A549 treated with ZK216348 at 1 μM for 4 hours (cell line): Measurements from ENCODE around the gene ZNF598. TPM values are rescaled to one million over a fixed set of nuclear protein-coding genes. Genes with fewer than 3 reads are reported as not detected.

Source experiments
- total RNA-seq: library from RNA; stranded (reverse); fragments of 200-300 nt; extraction: Qiagen RNA extraction; gene quantifications from 5 replicates; pipeline ENCODE4 v1.2.3, GENCODE V29; 2022; ENCODE audit warnings: low read depth

ZNF598 gene
- total RNA-seq, result 34.2 to 63.9 TPM (median 59.5 TPM) in 5 replicates

DNA sequence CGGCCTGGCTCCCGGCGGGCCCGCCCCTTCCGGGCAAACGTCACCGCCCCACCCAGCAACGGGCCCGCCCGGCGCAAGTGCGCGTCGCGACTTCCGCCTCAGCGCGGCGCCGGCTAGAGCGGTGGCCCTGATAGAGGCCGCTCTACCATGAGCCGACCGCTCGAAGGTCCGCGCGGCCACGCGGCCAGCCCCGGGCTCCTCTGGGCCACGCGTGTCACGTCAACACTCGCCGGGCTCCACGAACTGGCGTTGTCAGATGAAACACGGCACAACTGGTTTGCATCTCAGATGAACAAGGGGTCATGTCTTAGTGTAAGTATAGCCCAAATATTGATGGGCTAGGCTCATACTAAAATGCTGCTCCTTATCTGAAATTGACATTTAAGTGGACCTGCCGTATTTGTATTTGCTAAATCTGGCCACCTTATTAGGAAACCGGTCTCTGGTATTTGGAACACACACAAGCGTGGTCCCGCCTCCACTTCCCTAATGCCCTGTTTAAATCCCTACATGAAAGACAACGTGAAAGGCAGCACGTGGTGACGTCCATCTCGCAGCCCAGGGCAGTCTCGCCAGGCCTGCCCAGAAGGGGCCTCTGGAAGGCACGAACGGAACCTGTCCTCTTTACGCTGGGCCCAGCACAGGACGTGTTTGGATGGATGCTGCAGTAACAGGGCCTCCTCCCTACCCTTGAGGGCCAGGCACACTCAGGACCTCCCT, at the start of gene ZNF598:
ZNF598 (minus strand) TSS at position 31 of the 720 bp plus-strand sequence.

DNA sequence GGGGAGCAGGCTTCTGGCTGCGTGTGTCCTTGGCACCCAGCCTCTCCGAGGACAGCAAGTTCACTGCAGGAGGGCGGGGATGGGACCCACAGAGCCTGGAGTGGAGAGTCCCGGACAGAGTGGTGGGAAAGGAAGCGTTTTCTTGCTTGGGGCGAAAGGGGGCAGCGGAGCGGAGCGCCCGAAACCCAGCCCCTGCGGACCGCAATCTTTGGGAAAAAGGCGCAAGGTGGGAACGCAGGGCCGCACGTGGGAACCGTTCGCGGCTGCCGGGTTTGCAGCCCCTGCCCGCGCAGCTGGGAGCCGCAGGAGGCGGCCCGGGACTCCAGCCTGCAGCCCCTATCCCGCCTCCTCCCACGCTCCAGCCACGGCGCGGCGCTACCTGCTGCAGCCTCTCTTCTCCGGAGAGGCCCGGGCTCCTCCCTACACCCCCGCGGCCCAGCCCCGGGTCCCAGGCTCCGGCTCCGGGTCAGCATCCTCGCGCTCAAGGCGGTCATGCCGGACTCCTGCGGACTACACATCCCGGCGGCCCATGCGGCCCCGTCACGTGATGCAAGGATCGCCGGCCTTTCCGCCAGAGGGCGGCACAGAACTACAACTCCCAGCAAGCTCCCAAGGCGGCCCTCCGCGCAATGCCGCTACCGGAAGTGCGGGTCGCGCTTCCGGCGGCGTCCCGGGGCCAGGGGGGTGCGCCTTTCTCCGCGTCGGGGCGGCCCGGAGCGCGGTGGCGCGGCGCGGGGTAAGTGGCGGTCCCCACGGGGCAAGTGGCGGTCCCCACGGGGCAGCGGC, 37.9 kb upstream of the ZNF598 start, which contains the start of the genes NTHL1 and TSC2:
NTHL1 (minus strand) TSS at position 505 of the 786 bp plus-strand sequence; CDS start at position 494, 11 bp downstream.
TSC2 (plus strand) TSS at position 656 of the 786 bp plus-strand sequence. CDS start 631 bp downstream, outside the sequence.

DNA sequence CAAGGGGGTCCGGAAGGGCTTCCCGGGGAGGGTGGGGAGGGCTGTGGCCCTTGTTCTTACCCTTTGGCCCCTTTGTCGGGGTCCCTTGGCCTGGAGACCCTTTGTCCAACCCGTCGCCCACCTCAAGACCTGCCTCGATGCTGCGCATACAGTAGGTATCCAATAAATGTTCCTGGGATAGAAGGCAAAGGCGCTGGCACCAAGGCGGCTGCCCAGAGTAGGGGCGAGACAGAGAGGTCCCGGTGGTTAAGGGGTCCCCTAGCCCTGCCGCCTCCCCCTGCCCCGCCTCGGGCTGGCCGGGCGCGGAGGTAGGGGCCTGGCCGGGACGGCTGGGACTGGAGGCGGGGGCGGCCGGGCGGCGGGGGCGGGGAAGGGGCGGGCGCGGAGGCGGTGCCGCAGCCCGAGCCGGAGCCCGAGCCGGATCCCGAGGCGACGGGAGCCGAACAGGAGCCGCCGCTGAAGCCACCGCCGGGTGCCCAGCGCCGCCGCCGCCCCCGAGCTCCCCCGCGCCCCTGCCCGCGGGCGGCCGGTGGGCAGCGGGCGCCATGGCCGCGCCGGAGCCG, 16.9 kb upstream of the ZNF598 start, which contains the start of gene NHERF2:
NHERF2 (plus strand) TSS at position 442 of the 563 bp plus-strand sequence; CDS start at position 546, 104 bp downstream.

DNA sequence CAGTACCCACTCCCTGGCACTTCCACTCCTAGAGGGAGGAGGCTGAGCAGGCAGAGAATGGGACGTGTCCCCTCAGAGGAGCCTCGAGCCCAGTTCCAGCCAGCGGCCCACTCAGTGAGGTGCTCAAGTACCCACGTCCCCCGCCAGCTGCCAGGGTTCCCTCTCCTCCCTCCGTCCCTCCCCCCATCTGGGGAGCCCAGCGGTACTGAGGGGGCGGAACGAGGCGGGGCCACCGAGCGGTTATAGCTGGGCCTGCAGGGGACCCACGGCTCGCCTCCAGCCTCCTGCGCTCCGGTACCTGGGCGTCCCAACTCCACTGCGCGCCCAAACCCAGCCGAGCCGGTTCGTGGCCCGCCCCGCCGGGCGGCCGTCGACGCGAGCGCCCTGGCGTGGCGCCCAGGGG, 9.9 kb upstream of the ZNF598 start, which contains the start of gene NPW:
NPW (plus strand) TSS at position 268 of the 403 bp plus-strand sequence.

DNA sequence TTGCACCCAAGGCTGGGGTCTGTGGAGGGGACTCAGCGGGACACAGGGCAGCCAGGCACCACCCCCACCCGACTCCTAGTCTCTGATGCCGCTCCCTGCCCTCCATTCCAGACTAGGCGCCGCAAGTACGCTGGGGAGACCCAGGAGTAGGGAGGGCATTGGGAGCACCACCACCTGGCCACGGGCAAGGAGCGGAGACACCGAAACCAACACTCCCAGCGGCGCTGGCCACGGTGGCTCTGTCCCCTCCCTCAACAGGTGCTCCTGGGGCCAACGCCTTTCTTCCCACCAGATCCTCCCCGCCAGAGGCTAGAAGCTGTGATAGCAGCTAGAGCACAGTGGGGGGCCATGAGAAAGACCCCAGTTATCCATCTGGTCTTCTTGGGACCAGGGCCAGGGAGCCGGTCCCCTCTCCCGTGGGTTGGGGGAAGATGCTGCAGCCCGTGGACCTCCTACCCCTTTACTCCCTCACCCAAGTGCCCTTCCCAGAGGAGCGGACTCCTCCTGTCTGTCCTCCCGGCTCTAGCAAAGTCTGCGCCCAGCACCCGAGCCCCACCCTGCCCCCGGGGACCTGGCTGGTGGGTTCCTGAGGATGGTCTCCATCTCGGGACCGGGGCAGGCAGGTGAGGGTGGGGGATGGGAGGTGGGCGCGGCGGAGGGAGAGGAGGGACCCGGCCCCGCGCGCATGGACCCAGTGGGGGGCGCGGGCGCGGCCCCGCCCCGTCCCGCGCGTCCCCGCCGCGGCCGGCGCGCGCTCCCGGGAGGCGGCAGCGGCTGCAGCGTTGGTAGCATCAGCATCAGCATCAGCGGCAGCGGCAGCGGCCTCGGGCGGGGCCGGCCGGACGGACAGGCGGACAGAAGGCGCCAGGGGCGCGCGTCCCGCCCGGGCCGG, 20.2 kb downstream of the ZNF598 start, which contains the start of gene SYNGR3:
SYNGR3 (plus strand) TSS at position 762 of the 892 bp plus-strand sequence. CDS start 133 bp downstream, outside the sequence.

DNA sequence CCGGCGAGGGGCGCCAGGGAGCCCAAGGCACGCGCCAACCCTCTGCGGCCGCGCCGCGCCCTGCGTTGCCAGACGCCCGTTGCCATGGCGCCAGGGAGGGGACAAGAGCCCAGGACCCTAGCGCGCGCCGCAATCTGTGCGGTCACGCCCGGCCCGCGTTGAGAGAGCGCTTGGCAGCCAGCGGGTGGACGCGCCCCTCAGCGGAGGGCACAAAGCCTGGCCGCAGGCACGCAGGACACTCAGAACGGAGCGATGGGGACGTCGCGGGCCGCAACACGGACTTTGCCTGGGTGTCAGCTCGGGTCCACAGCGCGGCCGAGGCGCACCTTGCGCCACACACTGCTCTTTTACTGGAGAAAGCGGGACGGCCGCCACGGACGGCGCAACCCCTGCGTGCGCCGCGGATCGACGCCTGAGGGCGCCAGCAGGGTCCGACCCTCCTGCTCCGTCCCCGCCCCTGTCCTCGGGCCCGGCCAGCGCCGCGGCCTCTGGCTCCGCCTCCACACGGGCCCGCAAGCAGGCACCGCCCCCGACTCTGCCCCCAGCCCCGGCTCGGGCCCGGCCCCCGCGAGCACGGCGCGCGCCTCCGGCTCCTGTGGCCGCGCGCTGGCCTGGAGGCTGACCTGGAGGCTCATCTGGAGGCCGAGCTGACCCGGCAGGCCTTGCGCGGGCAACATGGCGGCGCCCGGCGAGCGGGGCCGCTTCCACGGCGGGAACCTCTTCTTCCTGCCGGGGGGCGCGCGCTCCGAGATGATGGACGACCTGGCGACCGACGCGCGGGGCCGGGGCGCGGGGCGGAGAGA, 25.9 kb downstream of the ZNF598 start, which contains the start of gene GFER:
GFER (plus strand) TSS at position 650 of the 803 bp plus-strand sequence; CDS start at position 676, 26 bp downstream.

DNA sequence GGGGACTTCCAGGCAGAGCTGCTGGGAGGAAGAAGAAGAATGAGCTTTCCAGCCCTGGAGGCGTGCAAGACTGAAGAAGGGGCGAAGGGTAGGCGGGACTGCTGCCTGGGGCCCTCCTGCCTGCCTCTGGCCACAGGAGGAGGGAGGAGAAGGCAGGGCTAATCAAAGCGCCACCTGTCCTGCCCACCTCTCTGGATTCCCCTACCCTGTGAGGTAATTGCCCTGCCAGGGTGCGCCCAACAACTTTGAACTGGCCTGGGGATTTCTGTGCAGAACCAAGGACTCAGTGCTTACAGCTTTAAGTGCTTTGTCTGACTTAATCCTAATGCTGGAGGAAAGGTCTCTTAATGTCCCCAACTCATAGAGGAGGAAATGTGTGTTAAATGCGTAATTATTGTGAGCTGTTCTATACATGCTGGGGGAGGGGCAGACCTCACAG, 28.2 kb downstream of the ZNF598 start, which contains the start of gene NOXO1:
NOXO1 (minus strand) TSS at position 72 of the 439 bp plus-strand sequence. CDS start 290 bp downstream, outside the sequence.

DNA sequence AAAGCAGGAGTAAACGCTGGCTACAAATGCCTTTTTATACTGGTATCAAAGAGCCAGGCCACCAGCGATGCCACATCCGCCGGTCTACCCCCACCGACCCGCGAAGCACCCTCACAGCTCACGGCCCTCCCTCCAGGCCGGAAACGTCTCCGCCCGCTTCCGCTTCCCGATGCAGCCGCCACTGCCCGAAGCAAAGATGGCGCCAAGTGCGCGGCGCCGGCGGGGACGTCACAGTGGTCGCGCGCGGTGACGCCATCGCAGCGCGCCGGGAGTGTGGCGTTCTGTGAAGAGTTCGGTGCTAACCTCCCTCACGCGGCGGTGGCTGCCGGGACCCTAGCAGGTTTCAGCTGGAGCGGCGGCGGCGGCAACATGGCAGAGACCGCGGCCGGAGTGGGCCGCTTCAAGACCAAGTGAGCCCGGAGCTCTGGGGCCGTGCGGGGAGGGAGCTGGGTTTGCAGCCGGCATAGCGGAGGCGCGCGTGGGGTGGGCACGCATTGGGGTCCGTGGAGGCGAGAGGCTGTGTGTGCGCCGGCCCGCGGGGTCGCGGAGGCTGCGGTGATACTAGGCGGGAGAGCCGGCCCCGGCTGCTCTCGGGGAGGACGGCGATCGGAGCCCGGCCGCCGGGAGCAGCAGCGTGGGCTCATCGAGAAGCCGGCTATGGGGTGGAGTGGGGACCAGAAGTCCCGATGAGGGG, 37.7 kb downstream of the ZNF598 start, which contains the start of gene TBL3:
TBL3 (plus strand) TSS at position 258 of the 694 bp plus-strand sequence; CDS start at position 370, 112 bp downstream.

DNA sequence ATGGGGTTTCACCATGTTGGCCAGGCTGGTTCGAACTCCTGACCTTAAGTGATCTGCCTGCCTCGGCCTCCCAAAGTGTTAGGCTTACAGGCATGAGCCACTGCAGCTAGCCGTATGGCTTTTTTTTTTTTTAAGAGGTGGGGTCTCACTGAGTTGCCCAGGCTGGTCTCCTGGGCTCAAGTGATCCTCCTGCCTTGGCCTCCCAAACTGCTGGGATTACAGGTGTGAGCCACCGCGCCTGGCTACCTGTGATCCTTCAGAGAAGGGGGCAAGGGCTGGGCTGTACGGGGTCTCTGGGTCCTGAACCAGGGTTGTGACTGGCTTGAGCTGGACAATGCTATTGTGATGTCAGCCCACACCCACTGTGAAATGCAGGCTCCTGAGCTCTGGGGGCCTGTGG, 43.2 kb downstream of the ZNF598 start, which contains the start of gene RNF151:
RNF151 (plus strand) TSS at position 397 of the 400 bp plus-strand sequence. CDS start 26 bp downstream, outside the sequence.

DNA sequence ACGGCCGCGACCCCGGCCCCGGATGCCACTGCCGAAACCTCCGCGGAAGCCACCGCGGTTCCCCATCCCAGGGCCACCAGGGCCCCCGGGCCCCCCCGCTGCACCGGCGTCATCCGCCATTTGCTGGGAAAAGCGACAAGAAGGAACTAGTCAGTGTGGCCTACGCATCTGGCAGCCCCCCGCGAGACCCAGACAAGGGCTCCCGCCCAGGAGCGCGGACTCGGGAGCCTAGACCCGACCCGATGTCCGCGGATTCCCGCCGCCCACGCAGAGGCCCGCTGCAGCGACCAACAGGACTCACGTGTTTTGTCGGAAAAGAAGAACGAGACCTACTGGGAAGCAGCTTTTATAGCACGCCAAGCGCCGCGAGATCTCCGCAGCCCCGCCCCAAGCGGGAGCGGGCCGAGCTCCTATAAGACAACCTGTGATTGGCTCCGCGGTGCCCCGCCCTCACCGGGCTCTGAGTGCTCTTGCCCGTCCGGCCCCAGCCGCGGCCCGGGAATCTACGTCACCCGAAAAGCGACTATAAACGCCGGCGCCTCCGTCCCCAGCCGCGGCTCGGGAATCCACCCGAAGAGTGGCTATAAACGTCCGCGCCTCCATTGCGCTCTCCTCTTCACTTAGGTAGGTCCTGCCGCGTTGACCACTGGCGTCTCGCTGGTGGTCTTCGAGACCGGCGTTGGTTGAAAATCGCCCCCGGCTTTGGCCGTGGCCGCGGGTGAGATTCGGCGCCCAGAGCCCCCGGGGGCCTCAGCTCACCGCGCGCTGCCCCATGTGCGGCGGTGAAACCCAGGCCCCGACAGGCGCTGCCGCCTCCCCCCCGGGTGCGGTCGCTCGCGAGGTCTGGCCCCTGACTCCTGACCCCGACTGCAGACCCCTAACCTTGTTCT, 44.9 kb downstream of the ZNF598 start, which contains the start of gene RPS2:
RPS2 (minus strand) TSS at position 321 of the 890 bp plus-strand sequence; CDS start at position 120, 201 bp downstream.

DNA sequence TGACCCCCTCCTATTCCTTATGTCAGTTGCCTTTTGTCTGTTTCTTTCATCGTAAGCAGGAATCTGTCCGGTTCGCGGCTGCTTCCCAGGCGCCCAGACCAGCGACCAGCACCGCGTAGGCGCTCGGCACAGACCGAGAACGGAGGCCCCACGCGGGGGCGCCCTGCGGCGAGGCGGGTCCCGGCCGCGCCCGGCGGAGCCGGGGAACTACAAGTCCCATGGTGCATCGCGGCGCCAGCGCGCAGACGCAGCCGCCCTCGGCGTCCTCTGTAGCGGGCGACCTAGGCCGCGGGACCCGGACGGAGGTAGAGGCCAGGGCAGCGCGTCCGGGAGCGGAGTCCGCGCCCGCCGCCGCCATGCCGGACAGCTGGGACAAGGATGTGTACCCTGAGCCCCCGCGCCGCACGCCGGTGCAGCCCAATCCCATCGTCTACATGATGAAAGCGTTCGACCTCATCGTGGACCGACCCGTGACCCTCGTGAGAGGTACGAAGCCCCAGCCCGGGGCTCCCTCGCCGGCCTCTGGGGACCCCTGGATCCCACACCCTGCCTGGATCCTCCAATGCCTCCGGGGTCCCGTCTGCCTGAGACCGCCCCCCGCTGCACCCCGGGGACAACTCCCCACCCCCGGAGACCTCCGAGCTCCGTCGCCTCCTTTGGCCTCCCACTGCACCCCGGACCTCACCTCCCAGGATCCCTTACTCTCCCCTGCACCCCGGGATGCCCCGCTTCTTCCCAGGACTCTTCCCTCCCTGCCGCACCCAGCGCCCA, 50.2 kb downstream of the ZNF598 start, which contains the start of gene NDUFB10:
NDUFB10 (plus strand) TSS at position 270 of the 771 bp plus-strand sequence; CDS start at position 357, 87 bp downstream.

Other genes with a start within 250 kb of the ZNF598 start
- 23.1 to 67.4 TPM (median 55.9 TPM) in 5 replicates for gene NME3, start 238.3 kb downstream of the ZNF598 start, total RNA-seq
- gene EME2, start 237.0 kb downstream of the ZNF598 start, total RNA-seq, result 5.3 to 12.7 TPM (median 10.6 TPM) in 5 replicates
- 152 to 266 TPM (median 257 TPM) in 5 replicates for gene MRPS34, start 236.7 kb downstream of the ZNF598 start, total RNA-seq
- 10.3 to 29.0 TPM (median 24.1 TPM) in 5 replicates for gene SPSB3, start 227.2 kb downstream of the ZNF598 start, total RNA-seq
- gene NUBP2, start 226.9 kb downstream of the ZNF598 start, total RNA-seq, result 41.7 to 91.8 TPM (median 78.7 TPM) in 5 replicates
- not detected in 5 replicates for gene IGFALS, start 216.1 kb downstream of the ZNF598 start, total RNA-seq
- gene HAGH, start 183.0 kb downstream of the ZNF598 start, total RNA-seq, result 47.2 to 80.4 TPM (median 68.8 TPM) in 5 replicates
- 37.1 to 52.6 TPM (median 47.0 TPM) in 5 replicates for gene FAHD1, start 182.6 kb downstream of the ZNF598 start, total RNA-seq
- gene MEIOB, start 137.7 kb downstream of the ZNF598 start, total RNA-seq, result 1.5 to 2.0 TPM (median 1.5 TPM) in 5 replicates
- gene HS3ST6, start 91.4 kb downstream of the ZNF598 start, total RNA-seq, result 1.9 to 3.8 TPM (median 2.9 TPM) in 5 replicates
- gene MSRB1, start 66.6 kb downstream of the ZNF598 start, total RNA-seq, result 21.6 to 40.8 TPM (median 38.3 TPM) in 5 replicates
- gene RPL3L, start 55.1 kb downstream of the ZNF598 start, total RNA-seq, result not detected in 5 replicates
- gene NDUFB10, start 50.3 kb downstream of the ZNF598 start, total RNA-seq, result 246 to 312 TPM (median 253 TPM) in 5 replicates
- gene RPS2, start 45.0 kb downstream of the ZNF598 start, total RNA-seq, result 2,814 to 5,362 TPM (median 5,215 TPM) in 5 replicates
- gene RNF151, start 43.0 kb downstream of the ZNF598 start, total RNA-seq, result not detected in 5 replicates
- 22.3 to 41.6 TPM (median 37.2 TPM) in 5 replicates for gene TBL3, start 37.8 kb downstream of the ZNF598 start, total RNA-seq
- 0.24 to 0.63 TPM (median 0.34 TPM) in 4 of 5 replicates, not detected in the other for gene NOXO1, start 28.4 kb downstream of the ZNF598 start, total RNA-seq
- 29.3 to 47.4 TPM (median 42.7 TPM) in 5 replicates for gene GFER, start 25.6 kb downstream of the ZNF598 start, total RNA-seq
- 4.4 to 8.7 TPM (median 8.3 TPM) in 5 replicates for gene SYNGR3, start 19.9 kb downstream of the ZNF598 start, total RNA-seq
- gene NPW, start 10.0 kb upstream of the ZNF598 start, total RNA-seq, result 0.65 to 1.6 TPM (median 1.1 TPM) in 4 of 5 replicates, not detected in the other
- gene NHERF2, start 17.1 kb upstream of the ZNF598 start, total RNA-seq, result 32.5 to 64.5 TPM (median 58.3 TPM) in 5 replicates
- gene NTHL1, start 38.0 kb upstream of the ZNF598 start, total RNA-seq, result 30.3 to 50.9 TPM (median 43.8 TPM) in 5 replicates
- 27.2 to 50.2 TPM (median 37.1 TPM) in 5 replicates for gene TSC2, start 38.2 kb upstream of the ZNF598 start, total RNA-seq
- 27.4 to 65.1 TPM (median 52.5 TPM) in 5 replicates for gene PKD1, start 126.1 kb upstream of the ZNF598 start, total RNA-seq
- gene RAB26, start 138.8 kb upstream of the ZNF598 start, total RNA-seq, result 3.0 to 4.2 TPM (median 3.6 TPM) in 5 replicates
- gene TRAF7, start 146.0 kb upstream of the ZNF598 start, total RNA-seq, result 26.8 to 66.2 TPM (median 54.0 TPM) in 5 replicates
- gene CASKIN1, start 186.8 kb upstream of the ZNF598 start, total RNA-seq, result 0.29 to 1.5 TPM (median 0.56 TPM) in 5 replicates
- 33.6 to 52.3 TPM (median 51.7 TPM) in 5 replicates for gene MLST8, start 195.6 kb upstream of the ZNF598 start, total RNA-seq
- 2.8 to 6.7 TPM (median 5.2 TPM) in 5 replicates for gene BRICD5, start 201.0 kb upstream of the ZNF598 start, total RNA-seq
- gene PGP, start 205.0 kb upstream of the ZNF598 start, total RNA-seq, result 14.5 to 39.0 TPM (median 37.6 TPM) in 5 replicates
- 11.9 to 30.7 TPM (median 24.8 TPM) in 5 replicates for gene E4F1, start 213.8 kb upstream of the ZNF598 start, total RNA-seq
- gene DNASE1L2, start 226.6 kb upstream of the ZNF598 start, total RNA-seq, result 0.75 to 2.1 TPM (median 1.6 TPM) in 5 replicates
- 41.0 to 92.8 TPM (median 86.3 TPM) in 5 replicates for gene ECI1, start 241.8 kb upstream of the ZNF598 start, total RNA-seq